HPDE6-E6E7 (cell line): ENCODE results near the gene ZNF132.
A peak's percentile ranks its signal among the peaks of the same experiment; 100 is the strongest.
"Not testable (repeated sequence)": the region's sequence is repeated elsewhere in the genome, so short reads cannot be mapped to it uniquely, and the experiment has no call there.

Source experiments
- DNase-seq: peaks from one replicate; pipeline ENCODE4 v3.0.0; 2011; ENCODE audit warnings: missing footprints; ENCODE audit errors: extremely low spot score

Gene ZNF132

GRCh38 chr19:58439576-58440554, at the start of gene ZNF132:
Gene ZNF132 (minus strand): TSS chr19:58440153. CDS start chr19:58439821, 332 bp downstream.
- DNase-seq = peak; percentile 100

- DNase-seq = not testable (repeated sequence)
These were observed 44.4 kb upstream of the ZNF132 start for GRCh38 chr19:58484349-58484748.

GRCh38 chr19:58483776-58484175, 43.8 kb upstream of the ZNF132 start:
- DNase-seq = no peak

GRCh38 chr19:58482372-58482771, 42.4 kb upstream of the ZNF132 start:
- no peak for DNase-seq

- DNase-seq = no peak
These were observed 40.9 kb upstream of the ZNF132 start for GRCh38 chr19:58480831-58481230.

GRCh38 chr19:58480481-58480830, 40.5 kb upstream of the ZNF132 start:
- DNase-seq = no peak

GRCh38 chr19:58479736-58480480, 40.0 kb upstream of the ZNF132 start:
- DNase-seq = no peak

- DNase-seq = no peak
These were observed 39.4 kb upstream of the ZNF132 start for GRCh38 chr19:58479303-58479702.

- no peak for DNase-seq
These were observed 37.9 kb upstream of the ZNF132 start for GRCh38 chr19:58477871-58478270.

GRCh38 chr19:58477130-58477529, 37.2 kb upstream of the ZNF132 start:
- no peak for DNase-seq

GRCh38 chr19:58476498-58477015, 36.6 kb upstream of the ZNF132 start:
- DNase-seq = no peak

GRCh38 chr19:58475714-58476497, 36.0 kb upstream of the ZNF132 start, which contains the start of gene ZNF446:
Gene ZNF446 (plus strand): TSS chr19:58476352. CDS start chr19:58477219, 867 bp downstream.
- DNase-seq = peak; percentile 98

- no peak for DNase-seq
These were observed 35.2 kb upstream of the ZNF132 start for GRCh38 chr19:58474997-58475713.

- DNase-seq = no peak
These were observed 34.5 kb upstream of the ZNF132 start for GRCh38 chr19:58474291-58474996.

- no peak for DNase-seq
These were observed 33.8 kb upstream of the ZNF132 start for GRCh38 chr19:58473775-58474174.

- DNase-seq = no peak
These were observed 31.8 kb upstream of the ZNF132 start for GRCh38 chr19:58471736-58472135.

GRCh38 chr19:58470837-58471543, 31.0 kb upstream of the ZNF132 start:
- DNase-seq = not testable (repeated sequence)

- no peak for DNase-seq
These were observed 29.5 kb upstream of the ZNF132 start for GRCh38 chr19:58469241-58470013.
